Esophagus mucosa (tissue), 1 donor: ENCODE results near the gene ATP5F1D. TPM values are rescaled to one million over a fixed set of nuclear protein-coding genes. Genes with fewer than 3 reads are reported as not detected.

Experiments used
- ATAC-seq: fragments of 200-7000 bp; cut with Tn5 transposase; one replicate; pipeline ENCODE4 v1.9.1; 2020
- total RNA-seq: library from RNA; stranded (reverse); gene quantifications from one replicate; pipeline ENCODE4 v1.2.4, GENCODE V29; 2023
- donor health status: DM: yes; HTN: yes; CAD: no.

The ATP5F1D gene
- total RNA-seq, 1 donor from 2014 or later: 251 TPM

- peak; percentile 1 for ATAC-seq
These were observed 20.3 kb upstream of the ATP5F1D start for GRCh38 chr19:1220976-1221903.

- no peak for ATAC-seq
These were observed 19.7 kb upstream of the ATP5F1D start for GRCh38 chr19:1221904-1222255.

GRCh38 chr19:1222394-1222793 is 19.2 kb upstream of the ATP5F1D start:
- ATAC-seq: no peak

- peak; percentile 2 for ATAC-seq
These were observed 18.3 kb upstream of the ATP5F1D start for GRCh38 chr19:1223018-1223855.

- no peak for ATAC-seq
These were observed 17.3 kb upstream of the ATP5F1D start for GRCh38 chr19:1224047-1224825.

GRCh38 chr19:1224847-1225246 is 16.7 kb upstream of the ATP5F1D start:
- no peak for ATAC-seq

- ATAC-seq: no peak
These were observed 15.9 kb upstream of the ATP5F1D start for GRCh38 chr19:1225440-1226226.

- ATAC-seq: no peak
These were observed 15.4 kb upstream of the ATP5F1D start for GRCh38 chr19:1226227-1226518.

- ATAC-seq: no peak
These were observed 14.8 kb upstream of the ATP5F1D start for GRCh38 chr19:1226522-1227303.

GRCh38 chr19:1227304-1228054 is 14.1 kb upstream of the ATP5F1D start:
- ATAC-seq: no peak

- ATAC-seq: no peak
These were observed 13.2 kb upstream of the ATP5F1D start for GRCh38 chr19:1228161-1228957.

- ATAC-seq: no peak
These were observed 12.3 kb upstream of the ATP5F1D start for GRCh38 chr19:1229056-1229923.

GRCh38 chr19:1229924-1230782 is 11.4 kb upstream of the ATP5F1D start:
- ATAC-seq: no peak

- no peak for ATAC-seq
These were observed 10.6 kb upstream of the ATP5F1D start for GRCh38 chr19:1230783-1231489.

GRCh38 chr19:1231729-1232637 is 9.6 kb upstream of the ATP5F1D start:
- ATAC-seq: peak; percentile 21

- ATAC-seq: peak; percentile 2
These were observed 8.9 kb upstream of the ATP5F1D start for GRCh38 chr19:1232652-1233072.
